ENCODE data around the gene ADCY6.

Gene ADCY6

DNA sequence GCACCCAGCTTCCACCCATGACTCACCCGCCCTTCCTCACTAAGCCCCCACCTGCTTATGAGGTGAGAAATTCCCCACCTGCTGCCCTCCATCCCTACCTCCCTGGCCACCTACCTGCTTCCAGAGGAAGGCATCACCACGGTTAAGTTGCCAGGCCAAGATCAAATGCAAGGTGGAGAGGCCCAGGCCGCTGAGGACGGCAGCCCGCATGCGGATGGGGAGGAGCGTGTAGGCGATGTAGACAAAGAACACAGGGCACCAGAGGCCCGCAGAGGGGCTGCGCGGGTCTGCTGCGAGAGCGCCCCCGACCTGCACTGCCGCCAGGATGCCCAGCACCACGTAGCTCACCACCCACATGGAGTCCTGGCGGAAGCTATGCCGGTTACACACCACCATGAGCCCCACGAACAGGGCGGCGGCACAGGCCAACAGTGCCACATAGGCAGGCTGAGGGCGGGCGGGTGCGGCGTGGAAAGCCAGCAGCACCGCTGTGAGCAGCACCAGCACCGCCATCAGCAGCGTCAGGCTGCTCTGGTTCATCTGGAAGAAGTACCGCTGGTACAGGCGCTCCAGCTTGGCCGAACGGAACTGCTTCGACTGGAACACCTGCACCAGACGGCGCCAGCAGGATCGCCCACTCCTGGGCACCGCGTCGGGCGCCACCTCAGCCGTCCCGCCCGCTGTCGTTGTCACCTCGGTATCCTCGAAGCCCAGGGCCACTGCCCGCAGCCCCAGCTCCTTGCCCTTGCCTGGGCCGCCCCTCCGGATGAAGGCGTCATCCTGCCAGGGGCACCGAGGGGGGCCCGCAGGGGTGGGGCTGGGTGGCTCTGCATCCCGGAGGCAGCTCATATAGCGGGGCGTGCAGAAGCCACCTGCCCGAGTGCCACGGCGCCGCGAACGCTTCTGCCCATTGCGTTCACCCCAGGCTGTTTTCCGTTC lies 6.2 kb downstream of the ADCY6 start:
- no peak for DNase-seq

DNA sequence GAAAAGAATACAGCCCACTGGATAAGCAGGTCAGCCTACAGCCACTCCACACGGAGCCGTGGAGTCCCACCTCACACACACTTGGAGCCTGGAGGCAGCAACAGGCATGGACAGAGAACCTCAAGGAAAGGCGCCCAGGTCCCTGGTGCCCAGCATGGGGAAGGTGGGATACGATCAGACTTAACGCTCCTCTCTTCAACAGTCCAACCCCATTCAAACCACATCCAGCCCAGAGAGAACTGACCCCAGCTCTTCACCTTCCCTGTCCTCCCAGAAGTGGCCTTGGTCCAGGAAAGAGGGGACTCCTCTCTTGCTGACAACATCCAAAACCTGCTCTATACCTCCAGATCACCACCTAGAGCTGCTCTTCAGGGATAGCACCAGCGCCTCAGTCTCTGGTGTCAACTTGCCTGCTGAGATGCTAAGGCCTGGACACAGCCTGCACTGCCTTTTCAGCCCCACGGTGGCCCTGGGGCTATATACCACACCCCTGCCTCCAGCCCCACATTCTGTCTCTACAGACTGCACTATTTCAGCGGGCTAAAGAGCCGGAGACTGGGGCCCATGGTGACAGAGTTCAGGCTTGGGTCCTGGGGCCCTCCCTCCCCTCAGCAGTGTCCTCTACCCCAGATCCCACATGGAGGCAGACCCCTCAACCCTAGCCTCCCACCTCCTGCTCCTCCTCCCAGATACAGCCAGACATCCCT lies 7.0 kb downstream of the ADCY6 start:
- no peak for DNase-seq

DNA sequence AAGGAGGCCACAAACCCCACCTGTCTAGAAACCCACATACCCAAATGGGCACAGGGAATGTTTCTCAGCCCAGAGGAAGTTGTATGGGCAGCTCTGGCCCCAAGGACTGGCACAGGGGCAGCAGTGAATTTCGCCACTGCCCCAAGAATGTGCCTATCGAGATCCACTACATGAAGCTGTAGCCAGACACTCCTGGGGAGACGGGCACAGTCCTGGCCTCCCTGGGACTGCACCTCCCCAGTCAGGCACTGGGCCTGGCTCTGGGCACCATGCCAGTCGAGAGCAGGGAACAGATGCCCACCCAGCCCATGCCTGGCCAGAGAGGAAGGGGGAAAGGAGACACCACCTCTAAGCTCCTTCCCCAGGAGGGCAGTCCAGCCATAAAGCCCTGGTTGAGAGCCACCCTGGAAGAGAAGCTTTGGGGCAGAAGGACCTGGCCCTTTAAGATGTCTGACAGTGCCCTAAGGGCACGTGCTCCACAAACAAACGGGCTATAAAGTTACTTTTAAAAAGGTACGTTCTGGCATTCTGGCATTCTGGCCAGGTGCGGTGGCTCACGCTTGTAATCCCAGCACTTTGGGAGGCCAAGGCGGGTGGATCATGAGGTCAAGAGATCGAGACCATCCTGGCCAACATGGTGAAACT lies 8.4 kb downstream of the ADCY6 start:
- DNase-seq, result no peak

DNA sequence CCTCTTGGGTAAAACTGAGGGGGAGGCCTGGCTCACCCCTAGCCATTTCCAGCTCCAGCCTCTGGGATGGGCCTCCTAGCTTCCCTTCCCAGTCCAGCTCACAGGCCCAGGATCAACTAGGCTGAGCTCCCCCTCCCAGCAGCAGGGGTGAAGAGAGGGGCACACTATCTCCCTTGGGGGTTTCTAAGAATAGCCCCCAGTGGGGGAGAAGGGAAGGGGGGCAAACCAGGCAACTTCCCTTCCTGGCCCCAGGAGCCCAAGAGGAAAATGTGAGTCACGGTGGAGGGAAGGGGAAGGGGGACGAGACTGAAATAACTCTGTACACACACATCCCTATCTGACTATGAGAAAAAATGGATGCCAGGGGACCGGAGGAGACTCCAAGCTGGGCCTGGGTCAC lies 9.0 kb downstream of the ADCY6 start:
- peak; percentile 7 to 84 for DNase-seq

DNA sequence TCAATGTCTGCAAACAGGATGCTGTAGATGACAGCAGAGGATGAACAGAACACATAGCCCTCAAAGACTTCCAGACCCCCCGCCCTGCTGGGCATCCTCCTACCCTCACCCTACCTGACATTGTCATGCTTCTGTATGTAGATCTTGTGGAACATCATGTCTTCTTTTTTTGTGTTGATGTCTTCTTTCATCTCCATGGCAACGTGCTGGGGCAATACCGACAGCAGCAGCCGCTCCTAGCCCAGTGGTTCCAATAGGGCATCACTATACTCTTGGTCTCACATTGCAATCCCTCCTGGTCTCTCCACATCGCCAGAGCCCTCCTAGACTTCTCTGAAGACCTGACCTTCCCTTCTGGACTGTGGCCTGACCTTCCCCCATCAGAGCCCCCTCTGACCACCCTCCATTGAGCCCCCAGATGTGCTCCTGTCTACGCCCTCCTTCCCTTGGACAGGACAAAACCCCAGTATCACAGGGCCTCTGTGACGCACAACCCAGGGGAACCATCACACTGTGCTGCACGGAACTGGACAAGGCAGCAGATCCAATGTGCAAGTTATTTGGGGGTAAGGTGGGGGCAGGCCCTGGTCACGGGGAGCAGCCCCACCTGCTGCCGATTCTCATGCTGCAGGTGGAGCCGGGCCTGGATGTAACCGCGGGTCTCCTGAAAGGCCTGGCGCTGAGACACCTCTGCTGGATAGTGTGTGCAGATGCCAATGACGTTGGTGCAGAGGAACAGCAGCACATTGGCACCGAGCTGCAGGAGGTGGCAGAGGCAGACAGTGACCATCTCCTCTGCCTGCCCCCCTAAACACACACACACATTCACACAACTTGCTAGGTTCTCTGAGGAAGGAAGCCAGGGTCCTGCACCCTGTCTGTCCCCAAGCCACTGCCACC lies 11.1 kb downstream of the ADCY6 start:
- DNase-seq, result no peak

DNA sequence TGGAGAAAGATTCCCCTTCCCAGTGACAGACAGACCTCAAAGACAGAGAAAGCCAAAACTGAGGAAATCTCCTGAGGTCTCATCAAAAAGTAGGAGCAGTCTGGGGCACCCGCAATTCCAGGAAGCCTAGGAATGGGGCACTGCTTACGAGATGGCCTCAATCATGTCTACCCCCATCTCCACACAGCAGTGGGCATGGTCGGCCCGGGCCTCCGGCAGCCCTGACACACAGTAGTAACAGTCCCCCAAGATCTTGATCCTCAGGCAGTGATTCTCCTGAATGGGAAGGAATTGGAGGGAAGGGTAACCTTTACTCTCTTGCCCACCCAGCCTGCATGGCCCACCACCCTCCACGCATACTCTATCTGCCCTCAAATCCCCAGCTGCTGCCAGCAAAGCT lies 11.9 kb downstream of the ADCY6 start:
- DNase-seq, result no peak

GRCh38 chr12:48775991-48776649 lies 12.8 kb downstream of the ADCY6 start:
- DNase-seq, result no peak

GRCh38 chr12:48775299-48775698 lies 13.6 kb downstream of the ADCY6 start:
- no peak for DNase-seq

DNA sequence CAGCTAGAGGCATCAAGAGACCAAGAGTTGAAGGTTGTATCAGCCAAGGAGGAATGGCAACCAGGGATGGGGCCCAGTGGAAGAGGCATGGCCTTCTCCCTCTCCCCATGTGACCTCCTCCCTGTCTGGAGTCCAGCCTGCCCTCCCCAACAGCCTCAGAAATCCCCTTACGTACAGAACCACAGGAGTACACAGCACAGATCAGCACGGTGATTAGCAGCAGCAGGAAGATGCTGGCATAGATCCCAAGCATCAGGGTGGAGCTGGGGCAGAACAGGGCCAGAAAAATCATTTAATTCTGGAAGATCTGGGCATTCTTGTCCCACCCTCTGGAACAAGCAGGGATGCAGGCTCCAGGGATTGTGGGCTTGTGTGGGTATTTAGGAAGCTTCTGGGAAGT lies 14.4 kb downstream of the ADCY6 start:
- no peak for DNase-seq

DNA sequence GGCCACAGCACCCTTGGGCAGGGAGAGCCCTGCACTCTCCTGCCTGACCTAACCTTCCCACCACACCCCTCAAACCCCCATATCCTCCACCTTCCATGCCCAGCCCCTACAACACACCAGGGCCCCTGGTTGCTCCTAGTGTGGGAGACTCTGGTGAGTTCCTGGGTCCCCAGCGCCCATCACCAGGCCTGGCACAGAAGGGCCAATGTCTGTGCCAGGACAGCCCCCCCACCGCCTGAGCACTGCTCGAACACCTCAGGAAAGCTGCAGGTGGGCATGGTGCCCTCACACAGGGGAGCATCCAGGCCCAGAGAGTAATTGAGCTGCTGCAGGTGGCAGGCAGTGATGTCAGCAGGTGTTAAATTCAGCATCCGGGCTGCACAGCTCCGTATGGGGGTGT lies 15.2 kb downstream of the ADCY6 start:
- no peak for DNase-seq

GRCh38 chr12:48771588-48772112 lies 17.2 kb downstream of the ADCY6 start:
- no peak for DNase-seq

DNA sequence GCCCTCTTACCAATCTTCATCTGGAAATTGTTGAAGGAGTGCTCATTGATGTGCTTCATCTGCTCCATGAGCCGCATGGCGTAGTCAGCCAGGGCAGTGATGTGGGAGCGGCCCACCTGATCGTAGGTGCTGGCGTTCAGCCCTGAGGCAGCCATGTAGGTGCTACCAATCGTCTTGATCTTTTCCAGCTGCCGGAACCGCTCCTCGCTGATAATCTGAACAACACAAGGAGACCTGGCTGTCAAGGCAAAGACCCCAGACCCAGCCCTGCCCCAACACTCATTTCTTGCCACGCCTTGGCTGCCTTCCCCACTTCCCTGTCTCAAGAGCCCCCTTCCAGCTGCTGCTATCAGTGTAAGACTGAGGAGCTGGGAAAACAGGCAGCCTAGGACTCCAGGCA lies 18.1 kb downstream of the ADCY6 start:
- no peak for DNase-seq

DNA sequence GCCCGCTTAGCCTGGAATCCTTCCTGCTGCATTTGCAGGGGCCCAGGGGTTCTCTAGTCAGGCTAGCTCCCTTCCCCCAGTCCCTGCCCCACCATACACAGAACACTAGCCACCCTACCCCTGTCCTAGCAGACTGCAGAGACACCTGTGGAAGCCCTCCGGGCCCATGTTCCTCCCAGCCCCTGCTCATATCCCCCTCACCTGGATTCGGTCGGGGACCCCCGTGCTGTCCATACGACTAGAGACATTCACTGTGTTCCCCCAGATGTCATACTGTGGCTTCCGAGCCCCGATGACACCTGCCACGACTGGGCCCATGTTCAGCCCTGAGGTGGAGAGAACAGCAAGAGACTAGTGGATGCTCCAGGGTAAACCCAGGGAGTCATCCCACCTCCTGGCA lies 20.2 kb downstream of the ADCY6 start:
- DNase-seq, result no peak

GRCh38 chr12:48768147-48768546 lies 20.7 kb downstream of the ADCY6 start:
- no peak for DNase-seq

- no peak for DNase-seq
Observed at GRCh38 chr12:48767521-48767920, 21.4 kb downstream of the ADCY6 start.

GRCh38 chr12:48767047-48767446 lies 21.8 kb downstream of the ADCY6 start:
- DNase-seq, result no peak

DNA sequence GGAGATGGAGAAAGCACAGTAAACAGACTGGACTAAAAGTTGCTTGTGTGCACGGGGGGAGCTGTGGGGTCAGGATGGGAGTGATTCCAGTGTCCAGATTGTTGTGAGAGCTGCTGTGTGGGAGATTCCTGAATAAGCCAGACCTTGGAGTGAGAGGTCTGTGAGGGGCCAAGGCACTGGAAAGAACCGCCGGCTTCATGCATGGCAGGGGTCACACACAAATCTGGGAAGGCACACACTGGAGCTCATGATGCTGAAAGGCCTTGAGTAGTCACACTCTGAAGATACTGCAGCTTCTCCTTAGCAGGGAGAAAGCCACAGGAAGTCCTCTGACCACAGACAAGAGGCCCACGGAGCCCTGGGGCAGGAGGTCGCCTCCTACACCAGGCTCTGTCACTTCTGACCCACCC lies 23.1 kb downstream of the ADCY6 start:
- DNase-seq, result peak in 1 of 2 donors; percentile 16

GRCh38 chr12:48764521-48764920 lies 24.4 kb downstream of the ADCY6 start:
- DNase-seq, result no peak

DNA sequence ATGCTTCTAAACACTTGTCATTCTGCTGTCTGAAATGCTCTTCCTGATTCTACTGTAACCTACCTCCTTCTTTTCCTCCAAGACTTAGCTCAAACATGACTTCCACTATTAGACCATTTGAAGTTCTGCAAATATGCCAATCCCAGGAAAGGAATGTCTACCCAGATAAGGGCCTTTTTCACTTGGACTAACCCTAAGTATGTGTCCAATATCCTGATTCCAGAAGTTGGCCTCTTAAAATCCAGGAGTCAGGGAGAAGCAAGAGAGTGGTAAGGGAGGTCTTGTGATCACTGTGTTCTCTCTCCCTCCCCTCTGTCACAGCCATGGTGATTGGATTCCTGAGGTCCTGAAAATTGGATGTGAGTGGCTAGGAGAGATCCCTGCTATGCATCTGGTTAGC lies 30.2 kb downstream of the ADCY6 start:
- DNase-seq, result no peak

GRCh38 chr12:48758186-48758585 lies 30.7 kb downstream of the ADCY6 start:
- no peak for DNase-seq

DNA sequence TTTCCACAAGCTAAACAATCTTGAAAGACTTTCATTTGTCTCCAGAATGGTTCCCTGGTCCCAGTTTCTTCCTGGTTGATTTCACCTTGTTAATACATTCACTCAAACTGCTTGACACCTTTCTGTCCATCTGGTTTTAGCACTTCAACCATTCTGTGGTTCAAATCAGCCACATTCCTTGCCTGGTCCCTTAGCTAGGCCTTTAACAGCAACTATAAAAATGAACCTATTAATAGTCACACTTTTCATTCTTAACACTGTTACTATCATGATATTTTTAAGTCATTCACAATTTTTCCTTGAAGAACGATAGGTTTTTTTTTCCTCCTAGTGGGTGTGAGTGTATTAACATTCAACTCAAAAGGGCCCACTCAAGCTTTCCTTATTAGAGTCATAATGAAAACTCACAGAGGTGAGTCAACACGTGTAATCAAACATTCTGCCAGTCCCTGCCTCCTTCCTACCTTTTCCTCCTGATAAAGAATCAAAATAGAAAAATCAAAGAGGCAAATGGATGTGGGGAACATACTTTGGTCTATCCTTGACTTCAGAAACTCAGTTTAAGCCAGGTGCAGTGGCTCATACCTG lies 38.0 kb downstream of the ADCY6 start:
- no peak for DNase-seq
